Spleen (tissue), 11 donors: ENCODE results near the gene BHMT. TPM values are rescaled to one million over a fixed set of nuclear protein-coding genes. Genes with fewer than 3 reads are reported as not detected.

Experiments used
- DNase-seq: peaks from one replicate; pipeline ENCODE4 v3.0.0-alpha.2; 2020
- H3K27ac ChIP-seq, 8 donors: fragments of 200-600 bp; sonication (generic) in 7 of 8; 1 replicate in 4 of 8; 2 replicates in 4 of 8; pipeline versions ENCODE4 v1.5.0 to v1.8.0; 2016 to 2021; ENCODE audit warnings: inconsistent platforms in 4 of 8, mild to moderate bottlenecking in 4 of 8, moderate library complexity in 1 of 8
- H3K27me3 ChIP-seq, 7 donors: fragments of 200-600 bp; sonication (generic) in 6 of 7; replicated peaks in 1 of 7; 1 replicate in 4 of 7; 2 replicates in 3 of 7; pipeline versions ENCODE4 v1.5.0 to v1.8.0; 2016 to 2021; ENCODE audit warnings: inconsistent platforms in 3 of 7, mild to moderate bottlenecking in 1 of 7
- H3K36me3 ChIP-seq, 6 donors: fragments of 200-600 bp; sonication (generic) in 5 of 6; 1 replicate in 4 of 6; 2 replicates in 2 of 6; pipeline versions ENCODE4 v1.5.0 to v1.8.0; 2016 to 2021; ENCODE audit warnings: inconsistent platforms in 2 of 6
- H3K4me1 ChIP-seq, 6 donors: fragments of 200-600 bp; sonication (generic) in 5 of 6; 1 replicate in 3 of 6; 2 replicates in 3 of 6; pipeline versions ENCODE4 v1.5.0 to v1.8.0; 2016 to 2021; ENCODE audit warnings: inconsistent platforms in 3 of 6
- H3K4me3 ChIP-seq, 8 donors: fragments of 200-600 bp; sonication (generic) in 7 of 8; 1 replicate in 4 of 8; 2 replicates in 4 of 8; pipeline versions ENCODE4 v1.5.0 to v1.8.0; 2016 to 2021; ENCODE audit warnings: inconsistent platforms in 4 of 8, mild to moderate bottlenecking in 4 of 8, moderate library complexity in 2 of 8
- H3K9me3 ChIP-seq, 8 donors: fragments of 200-600 bp; sonication (generic) in 7 of 8; 1 replicate in 4 of 8; 2 replicates in 4 of 8; pipeline versions ENCODE4 v1.5.0 to v1.8.0; 2016 to 2021; ENCODE audit warnings: inconsistent platforms in 4 of 8
- POLR2A ChIP-seq, 3 donors: fragments of 450-650 bp; IDR thresholded peaks; one replicate each; pipeline ENCODE4 v1.5.1; 2017; ENCODE audit warnings: antibody characterized with exemption in 3 of 3, mild to moderate bottlenecking in 1 of 3
- POLR2AphosphoS5 ChIP-seq, 3 donors: sonication (generic); formaldehyde crosslinking; IDR thresholded peaks; one replicate each; pipeline ENCODE4 v1.5.1; 2017; ENCODE audit warnings: antibody characterized with exemption in 3 of 3
- WGBS, 5 donors: extraction: QIAGEN DNeasy Blood & Tissue Kit in 3 of 5; methylation state at CpG; one replicate each; pipeline versions ENCODE4 v1.1.5 to v1.1.7; 2013 to 2018; 5-methylcytosine and 5-hydroxymethylcytosine counted together
- intact Hi-C: fragments of 100-400 bp; cut with DNase I; formaldehyde crosslinking; loops from one replicate; pipeline ENCODE4 v1.15.0; 2023; ENCODE audit warnings: low total_unique reads
- polyA plus RNA-seq, 3 donors: library from polyadenylated mRNA; stranded (reverse); fragments of 200-250 nt; gene quantifications; one replicate each; pipeline ENCODE4 v1.2.1, GENCODE V29; 2013
- total RNA-seq, 7 donors: library from RNA; depleted of rRNA in 3 of 7; stranded (reverse); fragments of >200 nt in 3 of 7; fragmentation: NEBNext Ultra II Directional in 4 of 7; extraction: Animal tissue kit (Norgen Biotek cat#: 25700) in 4 of 7; gene quantifications; one replicate each; pipeline versions ENCODE4 v1.1.0 to v1.2.1, GENCODE V29; 2016 to 2021
- TF ChIP-seq, protein P1 (sequence below), 11 experiments: fragments of 200-600 bp in 7 of 11; fragments of 450-650 bp in 4 of 11; sonication (generic) in 4 of 11; IDR thresholded peaks in 8 of 11; conservative IDR thresholded peaks in 3 of 11; 1 replicate in 7 of 11; 2 replicates in 4 of 11; pipeline versions ENCODE4 v1.4.0 to v1.8.0; 2016 to 2021; ENCODE audit warnings: antibody characterized with exemption in 11 of 11, inconsistent platforms in 4 of 11, mild to moderate bottlenecking in 1 of 11
- donor health status: healthy with polysubstance abuse.
- donor health status: DM: no; HTN: no; CAD: no; lungs with moderate emphysema.
- donor health status: DM: no; HTN: no; CAD: no.
- donor health status: Bipolar disorder and iron deficiency.
- donor health status: healthy.
- donor health status: DM: no; HTN: no; CAD: no.
- donor health status: DM: yes; HTN: yes; CAD: no.

Gene BHMT
- total and polyA plus RNA-seq, 10 donors = not detected

DNA sequence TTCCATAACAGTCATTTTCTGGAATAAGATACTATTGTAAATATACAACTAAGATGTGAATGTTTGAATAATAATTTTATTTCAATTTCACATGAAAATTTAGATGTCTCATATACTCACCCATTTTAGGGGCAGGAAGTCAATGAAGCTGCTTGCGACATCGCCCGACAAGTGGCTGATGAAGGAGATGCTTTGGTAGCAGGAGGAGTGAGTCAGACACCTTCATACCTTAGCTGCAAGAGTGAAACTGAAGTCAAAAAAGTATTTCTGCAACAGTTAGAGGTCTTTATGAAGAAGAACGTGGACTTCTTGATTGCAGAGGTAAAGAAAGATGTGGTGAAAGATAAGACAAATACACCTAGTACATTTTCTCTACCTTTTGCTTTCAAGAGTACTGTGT, 8.6 kb downstream of the BHMT start:
- Histone ChIP-seq H3K27ac (no peak overlapping the region), H3K9me3 (no peaks in the 10 kb centered on the region), H3K27me3 (no peaks in the 10 kb centered on the region), H3K36me3 (no peaks in the 10 kb centered on the region), H3K4me1 (no peaks in the 10 kb centered on the region), H3K4me3 (no peak overlapping the region)
- no peak for TF ChIP-seq POLR2AphosphoS5 (IDR thresholded peaks at IDR 0.05)
- TF ChIP-seq POLR2A (IDR thresholded peaks at IDR 0.05) = no peak
- TF ChIP-seq, protein P1, sequence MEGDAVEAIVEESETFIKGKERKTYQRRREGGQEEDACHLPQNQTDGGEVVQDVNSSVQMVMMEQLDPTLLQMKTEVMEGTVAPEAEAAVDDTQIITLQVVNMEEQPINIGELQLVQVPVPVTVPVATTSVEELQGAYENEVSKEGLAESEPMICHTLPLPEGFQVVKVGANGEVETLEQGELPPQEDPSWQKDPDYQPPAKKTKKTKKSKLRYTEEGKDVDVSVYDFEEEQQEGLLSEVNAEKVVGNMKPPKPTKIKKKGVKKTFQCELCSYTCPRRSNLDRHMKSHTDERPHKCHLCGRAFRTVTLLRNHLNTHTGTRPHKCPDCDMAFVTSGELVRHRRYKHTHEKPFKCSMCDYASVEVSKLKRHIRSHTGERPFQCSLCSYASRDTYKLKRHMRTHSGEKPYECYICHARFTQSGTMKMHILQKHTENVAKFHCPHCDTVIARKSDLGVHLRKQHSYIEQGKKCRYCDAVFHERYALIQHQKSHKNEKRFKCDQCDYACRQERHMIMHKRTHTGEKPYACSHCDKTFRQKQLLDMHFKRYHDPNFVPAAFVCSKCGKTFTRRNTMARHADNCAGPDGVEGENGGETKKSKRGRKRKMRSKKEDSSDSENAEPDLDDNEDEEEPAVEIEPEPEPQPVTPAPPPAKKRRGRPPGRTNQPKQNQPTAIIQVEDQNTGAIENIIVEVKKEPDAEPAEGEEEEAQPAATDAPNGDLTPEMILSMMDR (IDR thresholded peaks at IDR 0.05 in 8 of 11, conservative IDR thresholded peaks at IDR 0.05 in 3 of 11) = no peak
- intact Hi-C loops = no loop called here
- WGBS, 5 donors = 75 to 85% (median 81%) methylated on average over 4 of the region's 4 CpGs
- no peak for DNase-seq

DNA sequence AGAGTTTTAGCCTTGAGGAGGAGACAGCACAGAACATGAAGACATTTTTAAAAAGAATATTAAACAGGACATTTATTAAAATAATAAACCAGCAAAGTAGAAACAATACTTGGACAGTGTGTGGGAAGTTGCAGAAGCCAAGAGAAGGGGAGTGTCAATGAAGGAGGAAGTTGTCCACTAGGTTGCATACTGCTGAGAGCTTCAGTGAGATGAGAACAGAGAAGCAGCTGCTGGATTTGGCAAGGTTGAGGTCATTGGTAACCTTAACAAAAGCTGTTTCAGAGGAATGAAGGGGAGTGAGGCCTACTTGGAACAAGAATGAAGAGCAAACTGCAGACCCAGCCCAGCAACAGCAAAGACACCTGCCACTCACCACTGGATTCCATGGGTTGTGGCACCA, 11.4 kb downstream of the BHMT start:
- no peaks in the 10 kb centered on the region for H3K4me1 ChIP-seq

DNA sequence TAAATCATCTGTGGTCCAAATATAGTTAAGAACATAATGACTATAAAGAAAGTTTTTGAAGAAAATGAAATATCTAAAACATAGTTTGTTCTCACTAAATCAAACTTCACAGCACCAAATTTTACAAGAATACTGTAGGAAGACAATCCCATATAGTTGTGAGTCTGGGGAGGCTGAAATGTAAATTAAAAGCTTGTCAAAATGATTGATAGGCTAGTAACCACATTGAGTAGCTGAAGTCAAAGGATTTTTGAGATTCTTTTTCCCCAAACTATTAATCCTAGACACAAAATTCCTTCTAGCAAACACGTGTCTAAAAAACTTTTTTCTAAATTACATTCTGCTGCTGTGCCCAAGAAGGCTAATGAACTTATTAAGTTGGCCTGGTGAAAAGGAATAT, 13.0 kb downstream of the BHMT start:
- 77 to 88% (median 80%) methylated on average over 1 of the region's 1 CpG for WGBS, 5 donors
- Histone ChIP-seq H3K36me3 (no peaks in the 10 kb centered on the region), H3K4me3 (no peak overlapping the region), H3K4me1 (no peaks in the 10 kb centered on the region), H3K27me3 (no peaks in the 10 kb centered on the region), H3K9me3 (no peaks in the 10 kb centered on the region), H3K27ac (no peak overlapping the region)
- TF ChIP-seq POLR2A (IDR thresholded peaks at IDR 0.05) (no peak), POLR2AphosphoS5 (IDR thresholded peaks at IDR 0.05) (no peak)
- TF ChIP-seq, protein P1 (IDR thresholded peaks at IDR 0.05 in 8 of 11, conservative IDR thresholded peaks at IDR 0.05 in 3 of 11) = no peak
- intact Hi-C loops = no loop called here
- DNase-seq = no peak

More for the DNA sequence above, 11.4 kb downstream of the BHMT start:
- Histone ChIP-seq H3K4me3 (no peak overlapping the region), H3K9me3 (no peaks in the 10 kb centered on the region), H3K27me3 (no peaks in the 10 kb centered on the region), H3K36me3 (no peaks in the 10 kb centered on the region), H3K27ac (no peak overlapping the region)
- TF ChIP-seq POLR2AphosphoS5 (IDR thresholded peaks at IDR 0.05) (no peak), POLR2A (IDR thresholded peaks at IDR 0.05) (no peak)
- DNase-seq = no peak
- intact Hi-C loops = no loop called here

DNA sequence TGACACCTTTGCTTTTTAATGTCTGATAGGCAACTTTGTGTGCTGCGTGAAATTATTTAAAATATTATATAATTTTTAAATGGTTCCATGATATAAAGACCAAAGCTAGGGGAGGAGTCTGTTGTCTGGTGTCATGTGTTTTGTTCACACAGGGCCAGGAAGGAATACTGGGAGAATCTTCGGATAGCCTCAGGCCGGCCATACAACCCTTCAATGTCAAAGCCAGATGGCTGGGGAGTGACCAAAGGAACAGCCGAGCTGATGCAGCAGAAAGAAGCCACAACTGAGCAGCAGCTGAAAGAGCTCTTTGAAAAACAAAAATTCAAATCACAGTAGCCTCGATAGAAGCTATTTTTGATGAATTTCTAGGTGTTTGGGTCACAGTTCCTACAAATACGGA, 19.2 kb downstream of the BHMT start:
- no peak overlapping the region for H3K27ac ChIP-seq
- no peaks in the 10 kb centered on the region for H3K9me3 ChIP-seq
- H3K4me1 ChIP-seq = peaks cover 7 to 19% (median 11%) of the 10 kb centered on the region in 6 donors
- TF ChIP-seq, protein P1 (IDR thresholded peaks at IDR 0.05 in 8 of 11, conservative IDR thresholded peaks at IDR 0.05 in 3 of 11) = no peak
- TF ChIP-seq POLR2A (IDR thresholded peaks at IDR 0.05) = no peak
- no peak for TF ChIP-seq POLR2AphosphoS5 (IDR thresholded peaks at IDR 0.05)
- H3K36me3 ChIP-seq = no peaks in the 10 kb centered on the region
- intact Hi-C loops = loop anchor here (5.0 kb wide), 2 partner anchors 108 to 332 kb away; no protein-coding TSS in a partner anchor
- H3K27me3 ChIP-seq = no peaks in the 10 kb centered on the region
- no peak overlapping the region for H3K4me3 ChIP-seq
- DNase-seq = no peak
- WGBS, 5 donors = 71 to 82% (median 78%) methylated on average over 6 of the region's 6 CpGs
